Fibroblast of skin of abdomen (primary cell): ENCODE measurements around the gene RPS15. TPM values are rescaled to one million over a fixed set of nuclear protein-coding genes. Genes with fewer than 3 reads are reported as not detected.
A peak's percentile ranks its signal among the peaks of the same experiment; 100 is the strongest.

Source experiments
- DNase-seq: peaks from one replicate; pipeline ENCODE4 v3.0.0-alpha.2; 2013
- polyA plus RNA-seq, 2 experiments: library from polyadenylated mRNA; unstranded; fragments of 120-200 nt; gene quantifications; one replicate each; pipeline ENCODE4 v1.2.1, GENCODE V29; 2013; ENCODE audit not compliant: insufficient read length in 2 of 2

The RPS15 gene
- 1,019 TPM for polyA plus RNA-seq (2013, experiment 1 of 2; ENCODE audit: insufficient read length)
- polyA plus RNA-seq (2013, experiment 2 of 2; ENCODE audit: insufficient read length): 1,140 TPM

DNA sequence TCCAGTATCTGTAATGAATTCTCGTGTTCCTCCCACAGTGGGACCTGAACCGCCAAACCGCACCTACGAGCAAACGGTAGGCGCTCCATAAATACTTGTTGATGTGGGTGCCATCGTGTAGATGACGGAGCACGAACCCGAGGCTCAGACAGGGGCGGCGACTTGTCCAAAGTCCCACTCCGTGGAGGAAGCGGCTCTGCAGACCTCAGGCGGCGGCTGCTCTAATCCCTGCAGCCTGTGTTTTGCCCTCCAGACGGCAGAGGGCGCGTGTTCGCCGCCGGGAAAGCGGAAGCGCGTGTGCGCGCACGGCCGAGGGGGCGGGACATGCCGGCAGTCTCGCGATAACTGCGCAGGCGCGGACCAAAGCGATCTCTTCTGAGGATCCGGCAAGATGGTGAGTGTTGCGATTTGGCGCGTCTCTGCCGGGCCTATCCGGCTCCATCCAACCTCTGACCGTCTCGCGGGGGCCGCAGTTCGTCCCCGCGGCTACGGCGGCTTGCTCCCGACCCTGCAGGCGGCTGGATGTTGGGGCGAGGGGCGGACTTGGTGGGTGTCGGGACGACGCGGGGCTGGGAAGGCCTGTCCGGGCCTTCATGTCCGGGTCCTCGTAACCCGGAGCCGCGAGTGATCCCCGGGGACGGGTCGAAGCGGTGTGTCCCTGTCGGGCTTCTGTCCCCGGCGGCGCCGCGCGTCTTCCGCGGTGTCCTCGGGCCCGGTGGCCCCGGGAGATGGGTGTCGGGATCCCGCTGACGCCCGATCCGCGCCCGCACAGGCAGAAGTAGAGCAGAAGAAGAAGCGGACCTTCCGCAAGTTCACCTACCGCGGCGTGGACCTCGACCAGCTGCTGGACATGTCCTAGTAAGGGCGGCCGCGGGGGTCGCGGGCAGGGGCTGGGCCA lies at the start of gene RPS15:
RPS15 (plus strand) TSS at position 362 of the 898 bp plus-strand sequence; CDS start at position 392, 30 bp downstream.
- peak; percentile 93 for DNase-seq

DNA sequence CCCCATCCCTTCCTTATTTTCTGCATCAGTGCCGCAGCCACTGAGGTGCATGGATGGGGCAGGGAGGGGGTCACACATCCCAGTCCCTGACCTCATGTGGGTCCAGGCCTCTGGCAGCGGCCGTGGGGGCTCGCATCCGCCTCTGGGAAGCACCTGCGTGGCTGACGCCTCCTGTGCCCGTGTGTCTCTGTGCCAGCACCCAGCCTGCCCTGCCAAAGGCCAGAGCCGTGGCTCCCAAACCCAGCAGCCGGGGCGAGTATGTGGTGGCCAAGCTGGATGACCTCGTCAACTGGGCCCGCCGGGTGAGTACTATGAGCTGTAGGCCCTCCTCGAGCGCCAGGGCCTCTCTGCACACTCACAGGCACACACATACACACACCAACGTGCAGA lies 49.6 kb upstream of the RPS15 start:
- DNase-seq: no peak

DNA sequence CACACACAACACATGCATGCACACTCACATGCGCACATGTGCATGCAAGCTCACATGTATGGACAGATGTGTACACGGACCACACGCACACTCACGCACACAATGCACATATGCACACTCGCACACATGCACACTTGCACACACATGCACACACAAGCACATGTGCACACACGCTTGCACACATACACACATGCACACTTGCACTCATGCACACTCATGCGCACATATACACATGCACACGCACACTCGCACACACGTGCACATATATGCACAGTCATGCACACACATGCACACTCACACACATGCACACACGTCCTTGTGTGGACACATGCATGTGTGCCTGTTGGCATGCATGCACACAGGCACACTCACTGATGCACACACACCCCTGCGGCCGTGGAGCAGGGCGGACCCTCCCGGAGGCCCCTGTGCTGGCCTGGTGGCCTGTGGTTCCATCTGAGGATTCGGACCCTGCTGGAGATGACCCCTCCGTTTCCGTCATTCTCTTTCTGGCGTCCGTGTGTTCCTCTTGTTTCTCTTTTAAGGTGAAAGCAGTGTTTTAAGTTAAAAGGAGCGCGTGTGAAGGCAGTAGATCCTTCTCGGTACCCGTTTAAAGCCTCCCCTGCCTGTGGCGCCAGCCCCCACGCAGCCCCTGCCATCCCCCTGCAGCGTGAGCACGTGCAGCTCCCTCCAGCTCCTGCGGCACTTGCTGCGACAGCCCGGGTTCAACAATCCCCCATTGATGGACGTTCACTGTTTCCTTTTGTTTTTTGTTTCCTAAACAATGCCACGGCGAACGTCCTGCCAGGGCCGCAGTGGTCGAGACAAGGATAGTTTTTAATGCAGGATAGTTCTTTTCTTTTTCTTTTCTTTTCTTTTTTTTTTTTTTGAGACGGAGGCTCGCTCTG lies 48.9 kb upstream of the RPS15 start:
- DNase-seq: no peak

DNA sequence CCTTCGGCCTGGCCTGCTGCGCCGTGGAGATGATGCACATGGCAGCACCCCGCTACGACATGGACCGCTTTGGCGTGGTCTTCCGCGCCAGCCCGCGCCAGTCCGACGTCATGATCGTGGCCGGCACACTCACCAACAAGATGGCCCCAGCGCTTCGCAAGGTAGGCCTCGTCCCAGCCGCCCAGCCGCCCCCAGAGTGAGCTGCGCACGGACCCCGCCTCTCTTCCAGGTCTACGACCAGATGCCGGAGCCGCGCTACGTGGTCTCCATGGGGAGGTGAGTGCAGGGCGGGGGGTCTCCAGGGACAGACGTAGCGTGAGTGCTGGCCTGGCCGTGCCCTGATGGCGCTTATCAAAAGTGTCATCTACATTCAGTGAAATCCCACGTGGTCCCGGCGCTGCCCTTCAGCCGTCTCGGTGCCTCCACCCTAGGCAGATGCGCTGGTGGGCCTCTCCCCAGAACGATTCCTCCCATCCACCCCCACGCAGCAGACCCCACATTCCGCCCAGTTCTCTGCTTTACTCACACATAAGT lies 47.2 kb upstream of the RPS15 start:
- no peak for DNase-seq

DNA sequence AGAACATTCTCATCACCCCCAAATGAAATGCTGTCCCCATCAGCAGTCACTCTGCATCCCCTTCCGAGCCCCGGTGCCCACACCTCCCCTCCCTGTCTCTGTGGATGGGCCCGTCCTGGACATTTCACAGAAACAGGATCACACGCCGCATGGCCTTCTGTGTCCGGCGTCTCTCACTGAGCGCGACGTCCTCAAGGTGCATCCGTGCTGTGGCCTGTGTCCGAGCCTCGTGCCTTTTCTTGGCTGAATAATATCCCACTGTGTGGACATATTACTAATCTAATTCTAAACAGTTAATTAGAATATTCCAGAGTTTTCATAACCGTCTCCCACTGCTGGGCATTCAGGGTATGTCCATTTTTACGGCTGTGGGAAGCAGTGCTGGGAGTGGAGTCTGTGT lies 45.8 kb upstream of the RPS15 start:
- no peak for DNase-seq

DNA sequence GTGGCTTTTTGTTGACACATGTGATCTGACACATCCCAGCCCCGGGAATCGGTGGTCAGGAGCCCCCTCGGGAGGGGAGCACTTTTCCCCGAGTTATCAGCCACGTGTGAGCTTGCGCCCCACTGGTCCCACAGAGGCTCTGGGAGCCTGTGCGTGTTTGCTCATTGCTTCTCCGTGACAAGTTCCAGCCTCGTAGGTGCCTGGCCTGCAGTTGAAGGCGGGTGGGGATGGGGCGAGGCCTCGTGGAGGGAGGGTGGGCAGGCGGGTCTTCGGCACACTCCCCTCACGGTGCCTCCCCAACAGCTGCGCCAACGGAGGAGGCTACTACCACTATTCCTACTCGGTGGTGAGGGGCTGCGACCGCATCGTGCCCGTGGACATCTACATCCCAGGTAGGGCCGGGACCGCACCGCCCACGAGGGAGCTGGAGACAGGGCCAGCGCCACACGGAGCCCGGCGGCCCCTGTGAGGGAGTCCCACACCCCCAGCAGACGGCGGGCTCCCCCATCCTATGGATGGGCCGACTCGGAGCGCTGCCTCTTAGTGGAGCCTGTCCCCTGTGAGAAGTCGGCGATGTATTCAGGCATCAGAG lies 45.2 kb upstream of the RPS15 start:
- no peak for DNase-seq

DNA sequence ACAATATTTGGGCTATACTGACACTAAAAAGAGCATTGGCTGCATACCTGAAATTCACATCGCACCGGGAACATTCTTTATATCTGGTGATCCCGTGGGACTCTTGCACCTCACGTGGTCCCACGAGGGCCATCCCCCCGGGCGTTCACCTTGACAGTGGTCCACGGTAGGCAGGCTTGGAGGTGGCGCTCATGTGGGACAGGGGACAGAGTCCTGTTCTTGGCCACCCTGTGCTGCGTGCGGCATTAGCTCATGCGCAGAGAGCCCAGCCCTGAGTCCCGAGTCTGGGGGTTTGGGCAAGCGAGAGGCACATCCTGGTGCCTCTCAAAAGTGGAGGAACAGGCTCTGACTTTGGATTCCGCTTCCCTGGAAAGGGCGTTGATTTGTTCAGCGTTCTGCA lies 44.4 kb upstream of the RPS15 start:
- no peak for DNase-seq

DNA sequence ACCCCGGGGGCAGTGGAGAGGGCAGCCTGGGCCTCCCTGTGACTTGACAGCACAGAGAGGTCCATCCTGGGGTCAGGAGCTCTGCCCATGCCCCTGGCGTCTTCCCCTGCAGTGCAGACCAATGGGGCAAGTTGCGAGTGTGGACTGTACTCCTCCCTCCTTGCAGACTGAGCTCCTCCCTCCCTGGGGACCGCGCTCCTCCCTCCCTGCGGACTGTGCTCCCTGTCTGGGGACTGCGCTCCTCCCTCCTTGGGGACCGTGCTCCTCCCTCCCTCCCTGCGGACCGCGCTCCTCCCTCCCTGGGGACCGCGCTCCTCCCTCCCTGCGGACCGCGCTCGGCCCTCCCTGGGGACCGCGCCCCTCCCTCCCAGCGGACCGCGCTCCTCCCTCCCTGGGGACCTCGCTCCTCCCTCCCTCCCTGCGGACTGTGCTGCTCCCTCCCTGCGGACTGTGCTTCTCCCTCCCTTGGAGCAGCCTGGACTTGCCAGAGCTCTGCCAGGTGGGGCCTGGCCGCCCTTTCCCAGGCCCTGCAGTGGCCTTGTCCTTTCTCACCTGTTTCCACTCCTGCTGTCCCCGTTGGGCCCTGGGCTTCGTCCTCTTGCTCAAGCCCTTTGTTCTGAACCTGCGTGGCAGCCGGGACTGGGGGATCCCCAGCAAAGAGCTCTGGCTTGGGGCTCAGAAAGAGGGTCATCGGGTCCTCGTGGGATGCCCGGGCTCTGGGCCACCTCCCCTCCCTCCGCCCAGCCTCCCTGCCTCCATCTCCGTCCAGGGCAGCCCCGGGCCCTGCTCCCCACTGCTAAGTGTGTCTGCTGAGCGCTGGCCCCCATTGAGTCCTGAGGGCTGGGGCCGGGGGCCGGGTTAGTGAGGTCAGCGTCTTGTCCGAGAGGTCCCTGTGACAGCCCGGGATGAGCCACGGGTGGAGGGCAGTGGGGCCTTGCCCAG lies 43.7 kb upstream of the RPS15 start:
- no peak for DNase-seq

DNA sequence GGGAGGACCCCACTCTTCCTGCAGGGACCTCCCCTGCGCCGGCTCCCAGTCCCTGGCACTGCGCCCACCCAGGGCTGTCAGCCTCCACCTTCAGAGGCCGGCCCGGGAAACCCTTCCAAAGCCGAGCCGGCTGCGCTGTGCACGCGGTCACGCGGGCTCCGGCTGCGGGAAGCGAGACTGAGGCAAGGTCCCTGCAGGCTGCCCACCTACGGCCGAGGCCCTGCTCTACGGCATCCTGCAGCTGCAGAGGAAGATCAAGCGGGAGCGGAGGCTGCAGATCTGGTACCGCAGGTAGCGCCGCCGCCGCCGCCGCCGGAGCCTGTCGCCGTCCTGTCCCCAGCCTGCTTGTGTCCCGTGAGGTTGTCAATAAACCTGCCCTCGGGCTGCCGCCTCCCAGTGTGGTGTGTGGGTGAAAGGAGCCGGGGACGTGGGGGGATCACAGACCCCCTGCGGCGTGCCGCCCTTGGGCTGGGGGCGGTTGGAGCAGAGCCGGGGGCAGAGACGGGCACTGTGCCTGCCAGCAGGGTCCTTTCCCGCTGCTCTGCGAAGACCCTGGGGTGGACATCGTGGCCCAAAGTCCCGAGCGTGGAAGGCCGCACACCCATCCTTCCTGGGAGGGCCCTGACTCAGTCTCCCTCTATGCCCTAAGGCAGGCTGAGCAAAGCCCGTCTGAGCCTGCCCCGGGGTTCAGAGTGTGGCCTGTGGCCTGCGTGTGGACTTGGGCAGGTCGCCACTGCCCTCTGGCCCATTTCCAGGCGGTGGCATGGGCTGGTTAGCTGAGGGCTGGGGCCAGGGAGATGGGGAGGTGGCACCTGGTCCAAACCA lies 42.8 kb upstream of the RPS15 start:
- DNase-seq: no peak

DNA sequence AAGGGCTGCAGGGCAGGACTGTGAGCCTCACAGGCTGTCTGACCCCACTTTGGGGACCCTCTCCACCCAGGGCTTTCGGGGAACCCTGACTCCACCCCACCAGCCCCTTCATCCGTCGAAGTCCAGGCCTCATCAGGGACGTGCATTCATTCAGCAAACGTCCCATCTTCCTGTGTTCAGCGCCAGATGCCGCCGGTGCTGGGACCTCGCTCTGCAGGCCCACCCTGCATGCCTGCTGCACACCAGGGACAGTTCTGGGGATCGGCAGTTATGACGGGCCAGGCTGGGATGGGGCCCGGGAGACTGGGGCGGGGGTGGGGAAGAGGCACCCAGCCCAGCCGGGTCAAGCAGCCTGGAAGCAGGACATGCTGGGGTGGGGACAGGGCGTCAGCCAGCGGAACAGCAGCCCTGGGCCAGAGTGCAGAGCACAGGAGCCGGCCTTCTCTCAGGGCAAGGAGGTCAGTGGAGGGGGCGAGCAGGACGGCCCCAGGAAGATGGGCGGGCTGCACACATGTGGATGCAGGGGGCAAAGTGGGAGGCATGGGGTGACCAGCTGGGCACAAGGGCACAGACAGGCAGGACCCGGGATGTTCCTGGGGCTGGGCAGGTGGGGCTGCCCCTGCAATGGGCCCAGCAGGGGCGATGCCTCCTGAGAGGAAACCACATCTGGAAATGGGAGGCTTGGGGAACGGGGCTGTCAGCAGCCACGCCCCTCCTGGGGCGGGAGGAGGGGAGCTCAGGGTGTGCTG lies 42.0 kb upstream of the RPS15 start:
- no peak for DNase-seq

DNA sequence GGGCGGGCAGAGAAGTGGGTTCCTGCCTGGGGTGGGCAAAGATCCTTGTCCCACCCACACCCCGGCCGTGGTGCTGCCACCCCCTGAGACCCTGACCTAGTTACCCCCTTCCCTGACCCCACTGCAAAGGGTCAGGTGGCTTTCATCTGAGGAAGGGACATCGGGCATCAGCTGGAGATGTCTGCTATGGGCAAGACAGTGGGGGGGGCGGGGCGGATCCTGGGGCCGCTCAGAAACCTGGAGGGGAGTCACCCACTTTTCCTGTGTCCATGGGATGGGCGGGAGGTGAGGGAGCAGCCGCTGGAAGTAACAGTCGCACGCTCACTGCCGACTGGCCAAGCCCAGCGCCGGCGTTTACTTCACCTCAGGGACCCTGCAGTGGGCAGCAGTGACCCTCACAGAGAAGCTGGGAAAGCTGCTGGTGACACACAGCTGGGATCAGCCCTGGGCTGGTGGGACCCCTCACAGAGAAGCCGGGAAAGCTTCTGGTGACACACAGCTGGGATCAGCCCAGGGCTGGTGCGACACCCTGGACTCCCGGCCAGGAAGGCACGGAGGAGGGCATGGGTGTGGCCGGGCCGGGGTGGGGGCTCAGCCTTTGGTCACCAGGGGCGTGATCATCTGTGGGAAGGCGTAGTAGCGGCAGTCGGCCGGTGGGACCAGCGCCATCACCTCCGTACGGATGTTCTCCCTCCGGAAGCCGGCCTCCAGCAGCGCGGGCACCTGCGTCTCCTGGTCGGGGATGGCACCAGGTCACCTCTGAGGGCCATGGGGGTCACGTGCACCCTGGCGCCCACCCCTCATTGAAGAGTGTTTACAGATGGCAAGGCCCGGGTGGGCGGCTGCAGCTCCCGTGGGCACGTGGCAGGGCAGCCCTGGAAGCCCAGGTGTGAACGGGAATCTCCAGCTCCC lies 41.2 kb upstream of the RPS15 start:
- DNase-seq: no peak

DNA sequence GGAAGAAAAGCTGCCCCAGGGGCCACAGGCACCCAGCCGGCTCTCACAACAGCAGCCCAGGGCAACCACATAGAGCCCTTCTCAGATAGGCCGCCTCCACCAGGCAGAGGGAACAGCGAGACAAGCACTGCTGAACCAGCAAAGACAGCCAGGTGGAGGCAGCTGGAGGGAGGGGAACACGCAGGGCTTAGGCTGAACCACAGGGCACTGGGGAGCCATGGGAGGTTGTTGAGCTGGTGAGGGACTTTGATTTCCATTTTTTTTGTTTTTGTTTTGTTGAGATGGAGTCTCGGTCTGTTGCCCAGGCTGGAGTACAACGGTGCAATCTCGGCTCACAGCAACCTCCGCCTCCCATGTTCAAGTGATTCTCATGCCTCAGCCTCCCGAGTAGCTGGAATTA lies 40.4 kb upstream of the RPS15 start:
- no peak for DNase-seq

DNA sequence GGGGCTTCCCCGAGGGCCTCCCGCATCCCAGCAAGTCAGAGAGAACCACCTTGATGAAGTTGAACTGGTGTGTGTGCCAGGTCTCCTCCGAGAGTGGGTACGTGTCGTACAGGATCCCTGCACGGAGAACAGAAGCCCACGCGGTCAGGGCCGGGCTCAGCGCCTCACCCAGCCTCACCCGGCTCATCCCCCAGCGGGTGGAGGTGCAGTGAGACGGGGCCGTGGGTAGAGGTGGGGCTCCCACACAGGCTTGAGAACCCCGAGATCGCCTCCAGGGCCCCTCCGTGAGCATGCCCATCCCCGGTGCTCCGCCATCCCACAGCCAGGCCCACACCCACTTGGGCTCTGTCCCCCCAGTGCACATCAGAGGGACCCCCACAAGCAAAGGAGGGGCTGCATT lies 39.1 kb upstream of the RPS15 start:
- no peak for DNase-seq

DNA sequence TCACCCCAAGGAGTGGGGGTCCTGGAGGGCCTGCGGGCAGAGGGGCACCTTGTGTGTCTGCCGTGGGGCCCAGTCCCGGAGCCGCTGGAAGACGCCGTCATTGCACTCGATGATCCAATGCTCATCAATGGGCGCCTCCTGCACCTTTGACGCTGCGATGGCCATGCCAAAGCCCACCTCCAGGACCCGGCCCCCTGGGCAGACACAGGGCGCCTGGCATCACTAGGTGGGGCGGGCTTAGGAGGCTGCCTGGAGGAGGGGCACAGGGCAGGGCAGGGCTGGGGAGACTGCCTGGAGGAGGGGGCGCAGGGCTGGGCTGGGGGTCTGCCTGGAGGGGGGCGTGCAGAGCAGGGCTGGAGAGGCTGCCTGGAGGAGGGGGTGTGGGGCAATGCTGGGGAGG lies 38.5 kb upstream of the RPS15 start:
- DNase-seq: no peak

DNA sequence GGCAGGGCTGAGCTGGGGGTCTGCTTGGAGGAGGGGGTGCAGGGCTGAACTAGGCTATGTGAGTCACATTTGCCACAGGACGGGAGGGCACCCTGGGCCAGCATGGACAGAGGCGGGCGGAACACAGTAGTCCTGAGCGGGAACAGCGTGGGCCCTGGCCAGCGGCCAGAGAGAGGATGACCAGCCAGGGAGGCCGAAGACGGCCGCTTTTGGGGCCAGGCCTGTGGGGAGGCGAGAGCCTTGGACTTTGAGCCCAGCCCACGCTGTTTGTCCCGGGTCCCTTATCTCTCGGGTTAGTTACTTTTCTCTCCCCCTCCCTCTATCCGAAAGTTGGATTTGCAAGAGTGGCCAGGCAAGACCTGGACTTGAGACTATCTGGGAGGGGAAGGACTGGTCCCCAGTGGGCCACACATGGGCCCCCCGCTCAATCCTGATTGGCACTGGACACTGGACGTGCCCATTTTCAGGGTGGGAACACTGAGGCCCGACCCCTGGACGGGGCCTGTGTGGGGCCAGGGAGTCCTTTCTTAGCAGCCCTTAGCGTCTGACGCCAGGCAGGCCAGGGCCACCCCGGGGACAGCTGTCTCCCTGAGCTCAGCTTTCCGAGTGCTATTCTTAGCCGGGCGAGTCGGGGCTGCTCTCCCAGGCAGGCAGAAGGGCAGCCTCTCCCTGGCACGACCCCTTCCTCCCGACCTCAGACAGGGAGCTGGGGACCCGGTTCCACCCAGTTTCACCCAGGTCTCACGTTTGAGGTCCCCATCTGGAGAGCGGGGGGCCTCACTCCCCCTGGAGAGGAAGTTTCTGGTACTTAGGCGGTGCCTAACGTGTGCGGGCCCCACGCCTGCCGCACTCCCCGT lies 37.7 kb upstream of the RPS15 start:
- DNase-seq: no peak

DNA sequence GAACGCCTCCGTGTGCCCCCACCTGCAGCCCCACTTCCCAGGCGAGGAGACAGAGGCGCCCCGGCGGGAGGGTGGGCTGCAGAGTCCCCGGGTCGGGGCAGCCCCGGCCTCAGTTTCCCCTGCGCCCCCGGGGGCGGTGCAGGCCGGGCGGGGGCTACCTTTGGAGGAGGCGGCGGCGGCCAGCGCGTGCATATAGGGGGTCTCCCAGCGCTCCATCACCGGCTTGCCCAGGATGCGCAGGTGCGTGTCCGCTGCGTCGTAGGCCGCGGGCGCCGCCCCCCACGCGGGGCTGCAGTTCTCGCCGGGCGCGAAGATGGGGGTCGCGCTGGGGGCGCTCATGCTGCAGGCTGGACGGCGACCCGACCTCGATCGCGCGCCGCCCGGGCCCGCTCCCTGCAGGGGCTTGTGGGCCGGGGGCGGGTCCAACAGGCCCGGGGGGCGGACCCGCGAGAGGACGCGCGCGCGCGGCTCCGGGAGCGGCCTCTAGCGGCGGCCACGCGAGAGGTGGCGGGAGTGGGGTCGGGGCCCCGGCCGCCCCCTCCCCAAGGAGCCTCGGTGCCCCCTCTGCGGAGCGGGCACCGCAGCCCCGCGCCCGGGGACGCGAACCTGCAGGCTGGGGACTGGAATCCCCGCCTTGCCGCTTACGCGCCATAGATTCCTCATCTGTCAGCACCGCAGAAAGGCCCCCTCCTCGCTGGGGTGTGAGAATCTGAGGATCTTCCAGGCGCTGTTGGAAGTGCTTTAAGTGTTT lies 36.9 kb upstream of the RPS15 start, which contains the start of gene GAMT:
GAMT (minus strand) TSS at position 405 of the 751 bp plus-strand sequence; CDS start at position 339, 66 bp downstream.
- DNase-seq: peak; percentile 50

DNA sequence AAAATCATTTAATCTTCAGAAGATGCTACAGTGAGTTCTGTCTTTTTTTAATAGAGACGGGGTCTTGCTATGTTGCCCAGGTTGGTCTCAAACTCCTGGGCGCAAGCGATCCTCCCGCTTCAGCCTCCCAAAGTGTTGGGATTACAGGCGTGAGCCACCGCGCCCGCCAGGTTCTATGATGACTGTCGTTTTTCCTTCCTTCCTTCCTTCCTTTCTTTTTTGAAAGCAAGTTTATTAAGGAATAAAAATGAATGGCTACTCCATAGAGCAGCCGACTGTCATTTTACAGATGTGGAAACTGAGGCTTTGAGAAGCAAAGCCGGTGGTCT lies 36.3 kb upstream of the RPS15 start:
- DNase-seq: no peak
